Measurements from ENCODE around the gene FAM237A. TPM values are rescaled to one million over a fixed set of nuclear protein-coding genes. Genes with fewer than 3 reads are reported as not detected.

The FAM237A gene
- total and polyA plus RNA-seq, 2 experiments from 2014 or later = not detected

DNA sequence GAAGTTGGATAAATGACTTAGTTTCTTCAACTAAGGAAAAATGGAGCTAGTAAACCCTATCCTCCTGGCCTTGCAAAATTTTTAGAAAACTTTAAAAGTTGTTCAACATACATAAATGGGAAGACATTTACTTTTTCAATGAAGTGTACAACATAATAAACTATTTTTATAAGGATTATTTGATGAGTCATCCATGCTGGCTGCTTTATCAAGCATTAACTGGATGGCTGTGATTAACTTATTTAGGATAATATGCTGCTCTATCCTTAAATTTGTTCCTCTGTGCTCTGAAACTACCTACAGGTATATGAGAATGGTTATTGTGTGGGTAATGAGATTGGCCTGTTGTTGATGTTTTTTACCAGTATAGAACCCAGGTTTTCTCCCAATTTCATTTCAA, 54.6 kb downstream of the FAM237A start:
- no peaks in the 10 kb centered on the region for H3K9me3 Mint-ChIP-seq
- TF ChIP-seq POLR2AphosphoS5 (IDR thresholded peaks at IDR 0.05; ENCODE audit: low read depth) (no peak), EZH2phosphoT487 (IDR thresholded peaks at IDR 0.05; ENCODE audit: unreplicated experiment) (no peak)
- TF ChIP-seq, protein P1, sequence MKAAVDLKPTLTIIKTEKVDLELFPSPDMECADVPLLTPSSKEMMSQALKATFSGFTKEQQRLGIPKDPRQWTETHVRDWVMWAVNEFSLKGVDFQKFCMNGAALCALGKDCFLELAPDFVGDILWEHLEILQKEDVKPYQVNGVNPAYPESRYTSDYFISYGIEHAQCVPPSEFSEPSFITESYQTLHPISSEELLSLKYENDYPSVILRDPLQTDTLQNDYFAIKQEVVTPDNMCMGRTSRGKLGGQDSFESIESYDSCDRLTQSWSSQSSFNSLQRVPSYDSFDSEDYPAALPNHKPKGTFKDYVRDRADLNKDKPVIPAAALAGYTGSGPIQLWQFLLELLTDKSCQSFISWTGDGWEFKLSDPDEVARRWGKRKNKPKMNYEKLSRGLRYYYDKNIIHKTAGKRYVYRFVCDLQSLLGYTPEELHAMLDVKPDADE (IDR thresholded peaks at IDR 0.05) = no peak

DNA sequence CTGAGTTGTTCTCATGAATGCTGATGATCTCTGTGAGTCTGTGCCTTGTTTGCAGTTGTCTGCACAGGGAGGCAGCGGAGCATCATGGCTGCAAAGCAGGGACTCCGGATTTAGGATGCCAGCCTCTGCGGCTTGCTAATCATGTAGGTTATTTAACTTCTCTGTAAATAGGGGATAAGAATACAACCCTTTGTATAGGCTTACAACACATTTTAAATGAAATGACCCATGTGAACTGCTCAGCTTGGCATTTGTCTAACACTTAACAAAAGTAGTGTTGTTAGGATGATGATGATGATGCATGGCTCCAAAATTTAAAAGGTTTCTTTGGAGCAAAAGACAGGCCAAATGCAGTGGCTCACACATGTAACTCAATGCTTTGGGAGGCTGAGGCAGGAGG, 56.5 kb downstream of the FAM237A start:
- no peak for TF ChIP-seq NANOG (IDR thresholded peaks at IDR 0.05; ENCODE audit: borderline replicate concordance)
- TF ChIP-seq, protein P2, sequence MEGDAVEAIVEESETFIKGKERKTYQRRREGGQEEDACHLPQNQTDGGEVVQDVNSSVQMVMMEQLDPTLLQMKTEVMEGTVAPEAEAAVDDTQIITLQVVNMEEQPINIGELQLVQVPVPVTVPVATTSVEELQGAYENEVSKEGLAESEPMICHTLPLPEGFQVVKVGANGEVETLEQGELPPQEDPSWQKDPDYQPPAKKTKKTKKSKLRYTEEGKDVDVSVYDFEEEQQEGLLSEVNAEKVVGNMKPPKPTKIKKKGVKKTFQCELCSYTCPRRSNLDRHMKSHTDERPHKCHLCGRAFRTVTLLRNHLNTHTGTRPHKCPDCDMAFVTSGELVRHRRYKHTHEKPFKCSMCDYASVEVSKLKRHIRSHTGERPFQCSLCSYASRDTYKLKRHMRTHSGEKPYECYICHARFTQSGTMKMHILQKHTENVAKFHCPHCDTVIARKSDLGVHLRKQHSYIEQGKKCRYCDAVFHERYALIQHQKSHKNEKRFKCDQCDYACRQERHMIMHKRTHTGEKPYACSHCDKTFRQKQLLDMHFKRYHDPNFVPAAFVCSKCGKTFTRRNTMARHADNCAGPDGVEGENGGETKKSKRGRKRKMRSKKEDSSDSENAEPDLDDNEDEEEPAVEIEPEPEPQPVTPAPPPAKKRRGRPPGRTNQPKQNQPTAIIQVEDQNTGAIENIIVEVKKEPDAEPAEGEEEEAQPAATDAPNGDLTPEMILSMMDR (conservative IDR thresholded peaks at IDR 0.05; ENCODE audit: low read depth in 2 of 2) = peak in 1 of 2 experiments; percentile 31; a peak in 2 of 4 replicates
- Mint-ChIP-seq H3K4me1 (no peaks in the 10 kb centered on the region), H3K4me3 (no peak overlapping the region), H3K36me3 (ENCODE audit: low read depth) (no peaks in the 10 kb centered on the region), H3K27me3 (ENCODE audit: insufficient read depth, low read depth, poor library complexity) (peaks cover 2% of the 10 kb centered on the region), H3K27ac (no peak overlapping the region), H3K9me3 (no peaks in the 10 kb centered on the region)
- H3K27me3 ChIP-seq (ENCODE audit: insufficient read depth) = no peaks in the 10 kb centered on the region
- H3K9me2 ChIP-seq (ENCODE audit: insufficient read depth) = no peaks in the 10 kb centered on the region
- H3F3A ChIP-seq (replicated peaks; ENCODE audit: low read depth) = no peaks in the 10 kb centered on the region
- no peak for ATAC-seq
- no peak overlapping the region for H3K4me3 ChIP-seq
- no peaks in the 10 kb centered on the region for H3K4me1 ChIP-seq (ENCODE audit: insufficient read depth)
- H3K4me2 ChIP-seq = no peak overlapping the region
- H4K20me1 ChIP-seq (replicated peaks; ENCODE audit: insufficient read depth) = no peaks in the 10 kb centered on the region
- no peak overlapping the region for H2AFZ ChIP-seq
- H3K27ac ChIP-seq (ENCODE audit: low read depth) = no peak overlapping the region
- DNase-seq (ENCODE audit: low spot score) = no peak
- H3K79me2 ChIP-seq (replicated peaks; ENCODE audit: insufficient read depth) = no peaks in the 10 kb centered on the region
- H3K36me3 ChIP-seq (ENCODE audit: insufficient read depth) = no peaks in the 10 kb centered on the region

More for the DNA sequence above, 54.6 kb downstream of the FAM237A start:
- Histone ChIP-seq H3F3A (replicated peaks; ENCODE audit: low read depth) (no peaks in the 10 kb centered on the region), H3K4me2 (no peak overlapping the region), H3K27me3 (ENCODE audit: insufficient read depth) (no peaks in the 10 kb centered on the region), H3K36me3 (ENCODE audit: insufficient read depth) (no peaks in the 10 kb centered on the region), H3K4me1 (ENCODE audit: insufficient read depth) (no peaks in the 10 kb centered on the region), H4K20me1 (replicated peaks; ENCODE audit: insufficient read depth) (no peaks in the 10 kb centered on the region), H3K9me2 (ENCODE audit: insufficient read depth) (no peaks in the 10 kb centered on the region), H3K4me3 (no peak overlapping the region), H2AFZ (no peak overlapping the region), H3K27ac (ENCODE audit: low read depth) (no peak overlapping the region), H3K79me2 (replicated peaks; ENCODE audit: insufficient read depth) (no peaks in the 10 kb centered on the region)
- H3K4me1 Mint-ChIP-seq = no peaks in the 10 kb centered on the region
- H3K4me3 Mint-ChIP-seq = no peak overlapping the region
- no peak for DNase-seq (ENCODE audit: low spot score)
- no peaks in the 10 kb centered on the region for H3K36me3 Mint-ChIP-seq (ENCODE audit: low read depth)
- H3K27ac Mint-ChIP-seq = no peak overlapping the region
- H3K27me3 Mint-ChIP-seq (ENCODE audit: insufficient read depth, low read depth, poor library complexity) = peaks cover 2% of the 10 kb centered on the region
- ATAC-seq = no peak

Other genes with a start within 250 kb of the FAM237A start
- gene ADAM23, start 199.0 kb upstream of the FAM237A start, total RNA-seq (2014; rRNA removed; shearing (Covaris generic)) = 12.0 and 15.9 TPM in 2 replicates
- gene ADAM23, start 199.0 kb upstream of the FAM237A start, polyA plus RNA-seq (2016; fragmentation: Nextera tagmentation; extraction: Ambion mirVana) = 9.0 and 11.8 TPM in 2 replicates
- gene DYTN, start 75.9 kb downstream of the FAM237A start, total RNA-seq (2014; rRNA removed; shearing (Covaris generic)) = not detected in 2 replicates
- gene DYTN, start 75.9 kb downstream of the FAM237A start, polyA plus RNA-seq (2016; fragmentation: Nextera tagmentation; extraction: Ambion mirVana) = not detected in 2 replicates
- 0.89 and 1.7 TPM in 2 replicates for gene MDH1B, start 122.8 kb downstream of the FAM237A start, total RNA-seq (2014; rRNA removed; shearing (Covaris generic))
- 1.5 and 1.8 TPM in 2 replicates for gene MDH1B, start 122.8 kb downstream of the FAM237A start, polyA plus RNA-seq (2016; fragmentation: Nextera tagmentation; extraction: Ambion mirVana)
- gene FASTKD2, start 123.1 kb downstream of the FAM237A start, total RNA-seq (2014; rRNA removed; shearing (Covaris generic)) = 48.7 and 53.8 TPM in 2 replicates
- gene FASTKD2, start 123.1 kb downstream of the FAM237A start, polyA plus RNA-seq (2016; fragmentation: Nextera tagmentation; extraction: Ambion mirVana) = 15.0 and 20.5 TPM in 2 replicates

All from GM23338 (cell line).